Activated T-cell treated with anti-CD3 and anti-CD28 coated beads for 1 hour (primary cell): ENCODE measurements around the gene FAM177B.
"Not testable (repeated sequence)": the region's sequence is repeated elsewhere in the genome, so short reads cannot be mapped to it uniquely, and the experiment has no call there.

Source experiments
- DNase-seq: peaks from one replicate; pipeline ENCODE4 v3.0.0-alpha.2; 2020; ENCODE audit warnings: low read depth

Gene FAM177B

GRCh38 chr1:222739929-222740328 lies 2.9 kb downstream of the FAM177B start:
- DNase-seq: no peak

GRCh38 chr1:222741630-222742457 lies 4.8 kb downstream of the FAM177B start:
- DNase-seq: not testable (repeated sequence)

- DNase-seq: no peak
Measured at GRCh38 chr1:222749927-222750326, 12.9 kb downstream of the FAM177B start.

GRCh38 chr1:222750651-222751050 lies 13.6 kb downstream of the FAM177B start:
- no peak for DNase-seq

- no peak for DNase-seq
Measured at GRCh38 chr1:222751255-222751654, 14.3 kb downstream of the FAM177B start.

- DNase-seq: no peak
Measured at GRCh38 chr1:222754366-222755139, 17.6 kb downstream of the FAM177B start.

GRCh38 chr1:222757646-222758268 lies 20.8 kb downstream of the FAM177B start:
- no peak for DNase-seq

GRCh38 chr1:222759451-222760035 lies 22.5 kb downstream of the FAM177B start:
- no peak for DNase-seq

- no peak for DNase-seq
Measured at GRCh38 chr1:222761083-222761482, 24.1 kb downstream of the FAM177B start.

- DNase-seq: not testable (repeated sequence)
Measured at GRCh38 chr1:222762178-222762577, 25.2 kb downstream of the FAM177B start.

GRCh38 chr1:222767152-222767571 lies 30.2 kb downstream of the FAM177B start:
- DNase-seq: no peak

- DNase-seq: no peak
Measured at GRCh38 chr1:222768592-222768991, 31.6 kb downstream of the FAM177B start.

GRCh38 chr1:222769181-222769580 lies 32.2 kb downstream of the FAM177B start:
- DNase-seq: no peak

- no peak for DNase-seq
Measured at GRCh38 chr1:222769971-222770620, 33.1 kb downstream of the FAM177B start.

GRCh38 chr1:222772996-222773379 lies 36.0 kb downstream of the FAM177B start:
- DNase-seq: no peak

GRCh38 chr1:222777463-222777862 lies 40.5 kb downstream of the FAM177B start:
- no peak for DNase-seq

GRCh38 chr1:222777977-222778376 lies 41.0 kb downstream of the FAM177B start:
- DNase-seq: no peak

- DNase-seq: no peak
Measured at GRCh38 chr1:222781251-222781650, 44.2 kb downstream of the FAM177B start.

- DNase-seq: no peak
Measured at GRCh38 chr1:222783051-222783450, 46.0 kb downstream of the FAM177B start.

- DNase-seq: no peak
Measured at GRCh38 chr1:222784371-222784770, 47.4 kb downstream of the FAM177B start.

- DNase-seq: no peak
Measured at GRCh38 chr1:222784916-222785315, 47.9 kb downstream of the FAM177B start.

- no peak for DNase-seq
Measured at GRCh38 chr1:222785529-222785928, 48.5 kb downstream of the FAM177B start.
